GM19463 (cell line): ENCODE measurements around the gene RMC1.

Experiments used
- ATAC-seq: cut with Tn5 transposase; IDR thresholded peaks from one replicate; pipeline ENCODE4 v1.9.1; 2021; ENCODE audit warnings: mild to moderate bottlenecking, moderate library complexity; ENCODE audit not compliant: unreplicated experiment

RMC1 gene

GRCh38 chr18:23580677-23581367, 77.5 kb downstream of the RMC1 start:
- no peak for ATAC-seq
